HCT116 (cell line): ENCODE data around the gene GMDS.

Source experiments
- CTCF ChIP-seq, 3 experiments: fragments of 200-600 bp in 1 of 3; sonication (generic) in 1 of 3; IDR thresholded peaks in 2 of 3; conservative IDR thresholded peaks in 1 of 3; 2 replicates each; pipeline ENCODE4 v1.5.1; 2012 to 2017; ENCODE audit warnings: low read depth in 2 of 3, low read length in 2 of 3, antibody characterized with exemption in 1 of 3, borderline replicate concordance in 1 of 3, control low read depth in 1 of 3, mild to moderate bottlenecking in 1 of 3, mixed read lengths in 1 of 3, mixed run types in 1 of 3, moderate library complexity in 1 of 3; ENCODE audit not compliant: insufficient read depth in 1 of 3
- EGR1 ChIP-seq: IDR thresholded peaks from 2 replicates; pipeline ENCODE4 v1.6.1; 2012; ENCODE audit warnings: low read depth
- ELF1 ChIP-seq: IDR thresholded peaks from 2 replicates; pipeline ENCODE4 v1.6.1; 2012; ENCODE audit warnings: low read depth, borderline replicate concordance
- EZH2phosphoT487 ChIP-seq: fragments of 200-600 bp; IDR thresholded peaks from 2 replicates; pipeline ENCODE4 v1.6.1; 2018; ENCODE audit warnings: antibody characterized with exemption, borderline replicate concordance
- FOSL1 ChIP-seq: IDR thresholded peaks from 2 replicates; pipeline ENCODE4 v1.6.1; 2012; ENCODE audit warnings: low read depth
- POLR2A ChIP-seq: IDR thresholded peaks from 2 replicates; pipeline ENCODE4 v1.7.0; 2011; ENCODE audit warnings: borderline replicate concordance; ENCODE audit not compliant: insufficient read depth, insufficient read length; ENCODE audit errors: extremely low read depth
- RAD21 ChIP-seq: IDR thresholded peaks from 2 replicates; pipeline ENCODE4 v1.6.1; 2012; ENCODE audit warnings: low read depth, mild to moderate bottlenecking
- SP1 ChIP-seq: IDR thresholded peaks from 2 replicates; pipeline ENCODE4 v1.6.1; 2012; ENCODE audit warnings: low read depth
- SRF ChIP-seq: IDR thresholded peaks from 2 replicates; pipeline ENCODE4 v1.6.1; 2012; ENCODE audit warnings: low read depth
- YY1 ChIP-seq: IDR thresholded peaks from 2 replicates; pipeline ENCODE4 v1.6.1; 2011; ENCODE audit warnings: low read length, low read depth, moderate library complexity, mild to moderate bottlenecking; ENCODE audit not compliant: insufficient replicate concordance; ENCODE audit errors: extremely low read depth
- TF ChIP-seq, protein P1 (sequence below): IDR thresholded peaks from 2 replicates; pipeline ENCODE4 v1.6.1; 2012; ENCODE audit warnings: low read depth

GRCh38 chr6:1605893-1606779 is 639.3 kb downstream of the GMDS start:
- TF ChIP-seq EZH2phosphoT487 (no peak), POLR2A (no peak), SRF (no peak), CTCF (IDR thresholded peaks at IDR 0.05 in 2 of 3, conservative IDR thresholded peaks at IDR 0.05 in 1 of 3; ENCODE audit: borderline replicate concordance in 1 of 3, insufficient read depth in 1 of 3, low read depth in 2 of 3, low read length in 2 of 3) (no peak), RAD21 (no peak), EGR1 (no peak), FOSL1 (no peak), YY1 (no peak), ELF1 (no peak), SP1 (no peak)
- TF ChIP-seq, protein P1, sequence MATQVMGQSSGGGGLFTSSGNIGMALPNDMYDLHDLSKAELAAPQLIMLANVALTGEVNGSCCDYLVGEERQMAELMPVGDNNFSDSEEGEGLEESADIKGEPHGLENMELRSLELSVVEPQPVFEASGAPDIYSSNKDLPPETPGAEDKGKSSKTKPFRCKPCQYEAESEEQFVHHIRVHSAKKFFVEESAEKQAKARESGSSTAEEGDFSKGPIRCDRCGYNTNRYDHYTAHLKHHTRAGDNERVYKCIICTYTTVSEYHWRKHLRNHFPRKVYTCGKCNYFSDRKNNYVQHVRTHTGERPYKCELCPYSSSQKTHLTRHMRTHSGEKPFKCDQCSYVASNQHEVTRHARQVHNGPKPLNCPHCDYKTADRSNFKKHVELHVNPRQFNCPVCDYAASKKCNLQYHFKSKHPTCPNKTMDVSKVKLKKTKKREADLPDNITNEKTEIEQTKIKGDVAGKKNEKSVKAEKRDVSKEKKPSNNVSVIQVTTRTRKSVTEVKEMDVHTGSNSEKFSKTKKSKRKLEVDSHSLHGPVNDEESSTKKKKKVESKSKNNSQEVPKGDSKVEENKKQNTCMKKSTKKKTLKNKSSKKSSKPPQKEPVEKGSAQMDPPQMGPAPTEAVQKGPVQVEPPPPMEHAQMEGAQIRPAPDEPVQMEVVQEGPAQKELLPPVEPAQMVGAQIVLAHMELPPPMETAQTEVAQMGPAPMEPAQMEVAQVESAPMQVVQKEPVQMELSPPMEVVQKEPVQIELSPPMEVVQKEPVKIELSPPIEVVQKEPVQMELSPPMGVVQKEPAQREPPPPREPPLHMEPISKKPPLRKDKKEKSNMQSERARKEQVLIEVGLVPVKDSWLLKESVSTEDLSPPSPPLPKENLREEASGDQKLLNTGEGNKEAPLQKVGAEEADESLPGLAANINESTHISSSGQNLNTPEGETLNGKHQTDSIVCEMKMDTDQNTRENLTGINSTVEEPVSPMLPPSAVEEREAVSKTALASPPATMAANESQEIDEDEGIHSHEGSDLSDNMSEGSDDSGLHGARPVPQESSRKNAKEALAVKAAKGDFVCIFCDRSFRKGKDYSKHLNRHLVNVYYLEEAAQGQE, result no peak
